HG02885 (cell line): Measurements from ENCODE around the gene S100A14.

Experiments
- ATAC-seq: cut with Tn5 transposase; IDR thresholded peaks from one replicate; pipeline ENCODE4 v1.9.1; 2021; ENCODE audit warnings: mild to moderate bottlenecking; ENCODE audit not compliant: unreplicated experiment, poor library complexity

The S100A14 gene

DNA sequence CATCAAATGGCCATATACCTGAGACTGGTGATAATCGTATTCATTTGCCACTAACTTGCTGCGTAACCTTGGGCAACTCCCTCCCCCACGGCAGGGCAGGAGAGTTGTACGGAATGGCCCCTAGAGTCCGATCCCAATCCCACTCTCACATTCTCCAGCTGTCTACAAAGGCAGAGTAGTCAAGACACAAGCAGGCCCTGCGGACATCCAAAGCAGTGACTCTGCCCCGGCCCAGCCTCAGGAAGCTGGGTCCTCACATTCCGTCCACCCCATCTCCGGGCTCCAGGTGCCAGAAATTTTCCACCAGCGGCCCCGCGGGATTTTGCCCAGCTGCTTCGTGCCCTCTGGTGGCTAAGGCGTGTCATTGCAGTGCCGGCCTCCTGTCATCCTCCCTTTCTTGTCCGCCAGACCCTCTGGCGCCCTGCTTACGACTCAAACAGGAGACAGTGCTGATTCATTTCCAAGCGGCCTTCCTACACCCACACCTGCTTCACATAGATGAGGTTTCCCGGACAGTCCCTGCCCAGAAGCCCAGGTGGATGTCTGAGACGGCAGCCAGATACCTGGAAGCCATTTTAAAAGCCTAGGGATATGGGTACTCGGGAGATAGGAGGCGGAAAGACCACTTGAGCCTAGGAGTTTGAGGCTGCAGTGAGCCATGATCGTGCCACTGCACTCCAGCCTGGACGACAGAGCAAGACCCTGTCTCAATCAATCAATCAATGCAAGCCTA, 47.6 kb downstream of the S100A14 start:
- no peak for ATAC-seq

DNA sequence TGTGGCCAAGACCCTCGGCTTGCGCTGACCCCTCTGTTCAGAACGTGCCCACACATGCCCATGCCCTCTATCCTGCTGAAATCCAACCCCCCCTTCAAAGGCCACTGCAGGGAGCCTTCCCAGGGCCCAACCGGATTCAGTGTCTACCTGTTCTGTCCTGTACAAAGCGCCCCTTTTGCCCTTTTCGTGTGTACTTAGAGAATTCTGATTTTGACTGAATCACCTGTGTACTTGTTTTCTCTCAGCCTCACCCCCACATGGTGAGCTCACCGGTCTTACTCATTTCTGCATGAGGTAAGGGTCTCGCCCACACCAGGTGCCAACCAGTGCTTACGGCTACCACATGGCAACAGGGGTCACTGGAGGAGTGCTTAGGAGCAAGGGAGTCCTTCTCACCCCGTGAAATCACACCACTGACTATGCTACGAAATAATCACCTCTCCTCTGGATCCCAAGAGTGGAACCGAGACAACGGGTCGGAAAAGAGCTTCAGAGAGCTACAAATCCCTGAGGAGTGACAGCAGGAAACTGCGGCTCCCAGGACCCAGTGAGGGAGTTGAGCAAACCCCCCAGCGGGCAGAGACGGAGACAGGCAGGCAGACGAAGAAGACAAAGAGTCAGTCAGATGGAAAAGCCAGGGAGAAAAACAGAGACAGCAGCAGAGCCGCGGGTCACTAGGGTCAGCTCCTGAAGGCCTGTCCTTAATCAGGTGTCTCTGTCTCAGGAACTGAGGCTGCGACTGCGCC, 48.3 kb downstream of the S100A14 start:
- no peak for ATAC-seq

DNA sequence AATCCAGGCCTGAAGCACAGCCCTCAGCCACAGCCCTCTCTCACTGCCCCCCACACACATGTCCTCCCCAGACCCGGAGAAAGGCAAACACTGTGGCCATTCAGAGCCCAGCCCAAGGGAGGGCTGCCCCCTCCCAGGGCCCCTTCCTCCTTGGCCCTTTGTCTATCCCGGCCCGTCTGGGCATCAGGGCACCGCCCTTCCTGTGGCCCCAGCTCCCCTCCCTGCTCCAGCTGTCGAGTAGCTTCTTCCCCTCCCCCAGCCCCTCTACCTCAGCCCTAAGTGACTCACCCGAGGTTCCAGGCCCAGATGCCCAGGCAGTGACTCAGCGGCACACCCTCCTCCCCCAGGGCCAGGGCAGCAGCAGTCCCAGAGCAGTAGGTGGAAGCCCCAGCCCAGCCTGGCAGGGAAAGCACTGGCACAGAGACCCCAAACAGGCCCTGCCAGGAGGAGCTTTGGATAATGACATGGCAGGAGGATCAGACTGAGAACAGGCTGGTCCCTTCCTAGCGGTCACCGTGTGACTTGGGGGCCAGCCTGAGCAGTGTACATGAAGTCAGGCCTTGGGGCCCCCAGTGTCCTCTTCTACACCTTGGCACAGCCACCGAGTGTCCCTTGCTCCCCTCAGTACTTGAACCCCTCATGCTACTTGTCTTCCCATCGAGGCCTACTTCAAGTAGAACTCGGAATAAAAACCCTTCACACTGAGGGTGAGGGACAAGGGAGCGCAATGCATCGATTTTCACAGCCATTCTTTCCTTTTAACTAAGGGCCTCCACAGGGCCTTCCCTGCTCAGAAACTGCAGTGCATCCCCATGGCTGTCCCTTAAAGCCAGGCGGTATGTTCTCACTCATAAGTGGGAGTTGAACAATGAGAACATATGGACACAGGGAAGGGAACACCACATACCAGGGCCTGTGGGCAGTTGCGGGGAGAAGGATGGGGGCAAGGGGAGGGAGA, 49.4 kb downstream of the S100A14 start:
- ATAC-seq = no peak

DNA sequence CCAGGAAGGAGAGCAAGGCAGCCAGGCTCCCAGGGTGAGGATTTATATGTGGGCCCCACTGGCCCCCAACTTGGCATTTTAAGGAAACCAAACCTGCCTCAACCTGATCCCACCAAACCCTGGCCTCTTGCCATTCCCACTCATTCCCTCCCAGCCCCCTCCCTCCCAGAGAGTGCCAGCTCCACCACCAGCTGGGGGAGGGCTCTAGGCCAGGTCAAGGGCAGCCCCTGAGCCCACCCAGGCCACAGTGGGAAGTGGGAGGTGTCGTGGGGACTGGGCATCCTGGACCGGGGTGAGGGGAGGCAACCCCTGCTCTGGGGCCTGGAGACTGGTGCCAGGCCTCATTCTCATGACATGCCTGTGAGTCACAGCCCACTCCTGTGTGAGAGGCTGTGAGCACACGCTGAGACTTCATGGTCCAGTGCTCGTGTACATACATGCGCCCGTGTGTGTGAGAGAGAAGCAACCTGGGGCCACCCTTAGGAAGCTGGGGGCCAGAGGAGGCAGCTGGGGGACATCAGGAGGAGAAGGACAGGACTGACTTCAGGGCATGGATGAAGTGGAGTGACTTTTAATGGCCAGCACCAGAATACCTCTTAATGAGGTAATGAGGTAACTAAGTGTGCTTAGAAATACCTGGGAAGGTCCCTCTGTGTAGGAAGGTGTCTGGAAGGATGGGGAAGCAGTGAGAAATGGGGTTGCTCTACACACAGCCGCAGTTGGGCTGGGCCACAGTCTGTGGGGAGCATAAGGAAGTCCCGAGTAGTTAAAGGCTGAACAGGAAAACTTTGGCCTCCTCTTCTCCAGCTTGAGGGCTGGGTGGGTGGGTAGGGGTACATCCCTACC, 50.4 kb downstream of the S100A14 start, which contains the start of gene S100A2:
Gene S100A2, minus strand, starts transcription at position 316 of the 846 bp plus-strand sequence. CDS start 1,967 bp downstream, outside the sequence.
- ATAC-seq = no peak
